ENCODE data around the gene SLC22A3.

SLC22A3 gene

GRCh38 chr6:160418370-160418769 is 70.2 kb downstream of the SLC22A3 start:
- DNase-seq: no peak

- no peak for DNase-seq
Observed at GRCh38 chr6:160419488-160419887, 71.3 kb downstream of the SLC22A3 start.

DNA sequence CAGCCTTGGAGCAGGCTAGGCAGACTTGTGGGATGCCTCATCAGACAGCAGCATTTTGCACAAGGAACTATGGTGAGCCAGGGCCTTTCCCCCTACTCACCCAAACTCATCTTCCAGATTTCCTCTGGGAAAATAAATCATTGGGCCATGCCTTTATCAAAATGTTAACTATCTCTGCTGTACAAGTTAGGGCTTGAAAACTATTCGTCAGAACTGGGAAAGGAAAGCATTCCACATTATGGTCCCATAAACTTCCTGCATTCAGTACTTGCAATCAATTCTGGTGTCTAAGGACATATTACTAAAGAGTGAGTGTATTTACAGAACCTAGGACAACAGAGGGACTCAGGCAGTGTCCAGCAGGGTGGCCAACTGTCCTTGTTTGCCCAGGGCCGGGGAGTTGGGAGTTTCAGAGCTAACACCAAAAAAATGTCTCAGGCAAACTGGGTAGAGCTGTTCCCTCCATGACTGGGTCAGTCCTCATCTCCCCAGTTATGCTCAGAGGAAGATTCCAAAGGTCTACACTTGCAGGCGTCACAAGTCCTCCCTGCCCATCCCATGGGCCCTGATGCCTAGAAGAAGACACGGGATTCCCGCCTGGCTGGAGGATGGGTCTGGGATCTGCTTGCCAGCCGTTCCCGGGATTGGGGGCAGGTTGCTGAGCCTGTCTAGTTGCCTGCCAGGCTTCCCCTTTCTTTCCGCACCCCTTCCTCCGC is 72.2 kb downstream of the SLC22A3 start:
- no peak for DNase-seq

- no peak for DNase-seq
Observed at GRCh38 chr6:160420969-160421556, 72.9 kb downstream of the SLC22A3 start.

- DNase-seq: no peak
Observed at GRCh38 chr6:160421854-160422253, 73.7 kb downstream of the SLC22A3 start.

DNA sequence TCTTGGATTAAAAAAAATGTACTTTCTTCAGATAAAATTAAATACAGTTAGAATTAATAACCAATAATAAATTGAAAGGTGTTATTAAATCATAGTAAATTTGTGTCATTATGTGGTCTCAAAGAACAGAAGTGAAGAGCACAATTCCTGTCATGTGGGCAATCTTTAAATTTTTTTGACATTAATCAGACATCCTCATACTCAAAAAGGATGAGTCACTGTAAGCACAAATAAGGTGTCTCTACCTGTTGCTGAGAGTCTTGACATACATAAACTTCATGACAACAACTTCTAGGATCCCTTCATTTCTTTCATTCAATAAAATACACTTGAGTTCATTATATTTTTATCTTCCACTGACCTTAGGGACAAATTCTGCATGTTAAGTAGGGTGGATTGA is 76.1 kb downstream of the SLC22A3 start:
- DNase-seq: no peak

- DNase-seq: no peak
Observed at GRCh38 chr6:160426136-160426535, 78.0 kb downstream of the SLC22A3 start.

DNA sequence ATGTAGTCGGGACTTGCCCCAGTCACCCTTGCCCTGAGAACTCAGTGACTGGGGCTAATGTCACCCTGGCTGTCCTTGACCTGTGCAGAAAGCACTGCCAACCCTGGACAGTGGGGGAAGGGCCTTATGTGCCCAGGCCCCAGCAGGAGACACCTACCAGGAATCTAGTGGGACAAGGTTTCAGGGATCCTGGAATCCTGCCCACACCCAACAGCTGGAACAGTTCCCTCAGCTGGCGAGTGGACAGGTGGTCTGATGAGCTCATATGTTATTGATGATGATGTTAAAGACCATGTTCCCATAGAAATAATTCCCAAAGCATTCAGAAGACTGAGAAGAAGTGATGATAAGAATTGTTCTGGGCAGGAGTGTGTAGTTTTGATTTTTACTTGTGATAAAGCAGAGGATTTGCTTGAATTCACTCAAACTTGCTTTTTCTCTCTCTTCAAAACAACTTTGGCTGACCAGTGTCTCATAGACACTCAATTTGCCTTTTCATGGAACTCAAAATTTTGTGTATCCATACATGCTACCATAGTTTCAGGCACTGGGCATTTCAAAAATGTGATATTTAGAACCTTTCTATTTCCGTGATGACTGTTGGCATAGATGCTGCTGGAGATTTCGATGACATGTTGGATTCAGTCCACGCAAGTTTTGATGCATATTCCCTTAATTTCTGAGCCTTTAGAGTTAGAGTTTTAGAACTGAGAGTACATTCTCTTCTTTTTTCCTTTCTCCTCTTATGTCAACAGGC is 79.3 kb downstream of the SLC22A3 start:
- no peak for DNase-seq

GRCh38 chr6:160428069-160428430 is 79.9 kb downstream of the SLC22A3 start:
- DNase-seq: no peak

DNA sequence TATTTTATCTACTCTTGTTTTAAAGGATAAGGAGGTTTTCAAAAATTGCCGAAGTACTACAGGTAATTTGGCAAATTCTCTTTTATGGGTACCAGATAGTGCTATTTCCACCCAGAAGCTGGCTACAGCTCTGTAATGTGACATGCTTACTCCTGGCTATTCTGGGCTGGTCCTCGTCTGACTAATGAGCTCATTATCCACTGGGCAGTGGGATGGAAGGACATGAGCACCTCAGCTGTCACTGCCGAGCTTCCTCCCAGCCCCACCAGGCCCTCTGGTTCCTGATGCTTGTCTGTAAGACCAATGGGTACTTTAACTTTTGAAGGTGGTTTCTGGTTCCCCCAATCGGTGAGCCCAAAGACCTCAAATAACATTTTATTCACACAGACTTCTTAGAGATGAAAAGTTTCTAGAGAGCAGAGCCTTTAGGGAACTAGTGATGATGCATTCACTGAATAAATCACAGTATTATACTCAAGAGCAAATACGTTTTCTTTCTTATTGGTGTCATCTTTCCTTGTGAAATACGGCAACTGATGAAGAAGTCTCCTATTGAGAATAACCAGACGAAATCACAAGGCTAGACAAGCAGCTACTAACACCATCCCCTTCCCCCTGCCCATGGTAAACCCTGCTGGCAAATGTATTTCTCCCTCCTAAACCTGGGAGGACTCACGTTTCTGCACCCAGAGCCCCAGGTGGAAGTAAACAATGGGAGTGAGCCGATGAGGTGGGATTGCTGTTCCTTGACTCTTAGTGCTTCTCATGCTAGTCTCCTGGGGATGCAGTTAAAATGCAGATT is 80.8 kb downstream of the SLC22A3 start:
- DNase-seq: no peak

DNA sequence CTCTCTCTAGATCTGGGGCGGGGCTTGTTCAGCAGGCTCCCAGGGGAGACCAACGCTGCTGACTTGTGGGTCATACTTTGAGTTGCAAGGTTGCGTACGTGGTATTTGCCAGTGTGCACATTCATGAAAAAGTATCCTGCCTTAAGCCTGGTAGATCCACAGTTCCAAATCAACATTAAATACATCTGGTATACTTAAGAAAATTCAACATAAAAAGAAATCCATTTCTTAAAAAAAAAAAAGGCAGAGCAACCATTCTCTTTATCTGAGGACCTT is 81.4 kb downstream of the SLC22A3 start:
- DNase-seq: no peak

- no peak for DNase-seq
Observed at GRCh38 chr6:160430203-160430602, 82.0 kb downstream of the SLC22A3 start.

GRCh38 chr6:160430751-160431150 is 82.6 kb downstream of the SLC22A3 start:
- no peak for DNase-seq

- no peak for DNase-seq
Observed at GRCh38 chr6:160431226-160431625, 83.0 kb downstream of the SLC22A3 start.

DNA sequence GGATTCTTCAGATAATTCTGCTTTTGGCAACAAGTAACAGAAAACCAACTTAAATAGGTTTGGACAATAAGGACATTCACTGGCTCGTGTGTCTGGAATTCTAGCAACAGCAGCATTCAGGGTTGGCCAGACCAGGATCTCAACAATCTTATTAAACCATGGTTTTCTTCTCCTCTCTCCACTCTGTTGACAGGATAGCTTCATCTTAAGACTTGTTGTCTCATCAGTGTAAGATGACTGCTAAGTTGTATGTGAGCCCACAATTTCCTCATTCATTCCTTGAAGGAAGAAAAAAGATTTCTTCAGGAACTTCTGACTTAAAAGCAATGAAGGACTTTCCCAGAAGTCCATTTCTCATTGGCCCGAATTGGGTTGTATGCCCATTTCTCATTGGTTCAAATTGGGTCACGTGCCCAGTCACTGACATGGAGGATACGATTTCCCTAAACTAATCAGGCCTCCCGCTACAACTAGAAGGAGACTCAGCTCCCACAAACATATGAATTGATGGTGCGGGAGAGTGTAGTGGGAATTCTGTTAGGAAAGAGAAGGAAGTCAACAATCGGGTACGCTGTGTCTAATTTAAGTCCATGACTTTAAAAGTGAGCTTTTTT is 83.7 kb downstream of the SLC22A3 start:
- no peak for DNase-seq

GRCh38 chr6:160435935-160436334 is 87.8 kb downstream of the SLC22A3 start:
- DNase-seq: peak in 1 of 2 donors; percentile 7

GRCh38 chr6:160437154-160437553 is 89.0 kb downstream of the SLC22A3 start:
- no peak for DNase-seq

GRCh38 chr6:160437775-160438174 is 89.6 kb downstream of the SLC22A3 start:
- no peak for DNase-seq

GRCh38 chr6:160438481-160438880 is 90.3 kb downstream of the SLC22A3 start:
- DNase-seq: no peak

DNA sequence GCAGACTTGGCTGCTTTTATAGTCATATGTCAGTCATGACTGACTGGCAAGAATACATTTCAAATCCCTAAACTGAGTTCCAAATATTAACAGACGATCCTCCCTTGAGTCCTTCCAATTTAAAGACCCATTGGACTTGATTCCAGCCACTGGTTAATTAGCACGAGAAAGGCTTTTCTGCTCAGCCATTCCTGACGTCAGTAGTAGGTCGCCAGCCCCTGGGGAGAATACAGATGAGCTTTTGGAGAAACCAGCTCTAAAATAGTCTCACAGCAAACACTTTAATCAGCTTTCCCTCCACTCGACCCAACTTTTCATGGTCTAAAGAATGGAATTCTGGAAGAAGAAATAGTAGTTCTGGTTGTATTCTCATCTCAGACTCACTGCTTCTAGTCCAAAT is 91.6 kb downstream of the SLC22A3 start:
- DNase-seq: no peak

GRCh38 chr6:160442151-160442550 is 94.0 kb downstream of the SLC22A3 start:
- no peak for DNase-seq

DNA sequence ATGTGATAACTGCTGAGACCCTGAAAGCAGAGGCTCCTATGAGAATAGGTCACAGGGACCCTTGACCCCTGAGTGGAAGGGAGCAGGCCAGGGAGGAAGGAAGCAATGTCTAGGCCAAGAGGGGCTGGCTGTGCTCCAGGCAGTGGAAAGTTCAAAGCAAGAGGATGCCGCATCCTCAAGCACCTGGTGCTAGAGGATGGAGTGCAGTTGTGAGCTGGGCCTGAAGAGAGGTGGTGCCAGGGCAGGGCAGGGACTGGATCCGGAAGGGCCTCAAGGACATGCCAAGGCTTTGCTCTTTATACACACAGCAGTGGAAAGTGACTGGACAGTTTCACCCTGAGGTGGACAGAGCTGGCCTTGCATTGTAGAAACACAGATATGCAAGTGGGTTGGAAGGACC is 97.0 kb downstream of the SLC22A3 start:
- DNase-seq: no peak

- no peak for DNase-seq
Observed at GRCh38 chr6:160447350-160447749, 99.2 kb downstream of the SLC22A3 start.
